ENCODE measurements around the gene PRKAR1B.
"Not testable (repeated sequence)": the region's sequence is repeated elsewhere in the genome, so short reads cannot be mapped to it uniquely, and the experiment has no call there.

PRKAR1B gene

DNA sequence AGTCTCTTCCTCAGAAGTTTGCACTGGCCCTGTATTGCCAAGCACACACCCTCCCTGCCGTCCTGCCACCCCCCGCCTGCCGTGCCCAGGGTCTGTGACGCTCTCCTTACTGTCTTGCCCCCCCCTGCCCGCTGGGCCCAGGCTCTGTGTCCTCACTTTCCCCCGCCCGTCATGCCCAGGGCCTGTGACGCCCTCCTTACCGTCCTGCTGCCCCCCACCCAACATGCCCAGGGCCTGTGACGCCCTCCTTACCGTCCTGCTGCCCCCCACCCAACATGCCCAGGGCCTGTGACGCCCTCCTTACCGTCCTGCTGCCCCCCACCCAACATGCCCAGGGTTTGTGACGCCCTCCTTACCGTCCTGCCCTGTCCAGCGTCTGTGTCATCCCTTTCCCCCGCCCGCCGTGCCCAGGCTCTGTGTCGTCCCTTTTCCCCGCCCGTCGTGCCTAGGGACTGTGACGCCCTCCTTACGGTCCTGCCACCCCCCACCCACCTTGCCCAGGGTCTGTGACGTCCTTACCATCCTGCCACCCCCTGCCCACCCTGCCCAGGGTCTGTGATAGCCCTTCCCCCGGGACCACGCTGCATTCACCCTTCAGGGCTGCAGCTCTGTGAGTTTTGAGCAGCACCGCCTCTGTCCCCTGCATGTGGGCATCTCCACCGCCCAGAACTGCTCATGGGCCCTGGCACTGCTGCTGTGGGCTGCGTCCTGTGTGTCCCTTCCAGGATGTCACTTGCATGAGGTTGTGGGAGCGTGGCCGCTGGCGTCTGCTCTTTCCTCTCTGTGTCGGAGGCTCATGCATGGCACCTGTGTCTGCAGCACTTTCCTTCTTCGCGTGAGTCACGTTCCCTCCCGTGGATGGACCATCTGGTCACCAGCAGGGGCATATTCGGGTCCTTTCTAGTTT is 19.3 kb upstream of the PRKAR1B start:
- no peaks in the 10 kb centered on the region for H3K27me3 ChIP-seq (ENCODE audit: control insufficient read depth, insufficient read depth, low read length)
- no peak overlapping the region for H3K4me3 ChIP-seq (ENCODE audit: low read length)
- no peak overlapping the region for H3K4me2 ChIP-seq (ENCODE audit: low read length)
- no peaks in the 10 kb centered on the region for H3K4me1 ChIP-seq (ENCODE audit: control insufficient read depth, insufficient read depth, low read length)
- peaks cover 22% of the 10 kb centered on the region for H3K36me3 ChIP-seq (ENCODE audit: insufficient read depth, low read length)
- no peak overlapping the region for H3K9ac ChIP-seq (ENCODE audit: low read depth, low read length)
- H3K9me3 ChIP-seq (replicated peaks; ENCODE audit: low read length) = no peaks in the 10 kb centered on the region

DNA sequence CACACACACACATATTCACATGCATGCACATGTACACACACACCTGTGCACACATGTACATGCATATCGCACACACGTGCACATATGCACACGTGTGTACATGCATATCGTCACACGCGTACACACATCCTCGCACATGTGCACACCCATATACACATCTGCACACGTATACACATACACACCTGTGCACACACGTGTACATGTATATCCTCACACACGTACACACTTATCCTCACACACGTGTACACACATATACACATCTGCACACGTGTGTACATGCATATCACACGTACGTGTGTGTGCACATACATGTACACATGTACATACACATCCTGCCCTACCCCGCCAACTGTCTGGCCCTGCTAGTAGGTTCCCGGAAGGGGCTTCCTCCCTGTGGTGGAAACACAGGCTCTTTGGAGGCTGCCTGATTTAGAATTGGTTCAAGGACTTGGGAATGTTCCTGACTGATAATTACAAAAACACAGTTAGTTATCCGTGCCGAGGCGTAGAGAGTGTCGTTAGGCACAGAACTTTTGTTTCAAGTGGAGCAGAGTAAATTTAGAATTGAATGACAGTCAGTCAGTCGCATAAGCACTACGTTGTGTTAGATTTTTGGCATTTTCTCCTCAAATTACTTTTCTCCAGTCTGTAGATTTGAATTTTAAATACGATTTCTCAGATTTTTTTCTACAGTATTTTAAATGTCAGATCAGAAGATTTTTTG is 18.5 kb upstream of the PRKAR1B start:
- Histone ChIP-seq H3K27me3 (ENCODE audit: control insufficient read depth, insufficient read depth, low read length) (no peaks in the 10 kb centered on the region), H3K4me2 (ENCODE audit: low read length) (no peak overlapping the region), H3K9ac (ENCODE audit: low read depth, low read length) (no peak overlapping the region), H3K4me1 (ENCODE audit: control insufficient read depth, insufficient read depth, low read length) (no peaks in the 10 kb centered on the region), H3K9me3 (replicated peaks; ENCODE audit: low read length) (no peaks in the 10 kb centered on the region), H3K36me3 (ENCODE audit: insufficient read depth, low read length) (peaks cover 28% of the 10 kb centered on the region), H3K4me3 (ENCODE audit: low read length) (no peak overlapping the region)

DNA sequence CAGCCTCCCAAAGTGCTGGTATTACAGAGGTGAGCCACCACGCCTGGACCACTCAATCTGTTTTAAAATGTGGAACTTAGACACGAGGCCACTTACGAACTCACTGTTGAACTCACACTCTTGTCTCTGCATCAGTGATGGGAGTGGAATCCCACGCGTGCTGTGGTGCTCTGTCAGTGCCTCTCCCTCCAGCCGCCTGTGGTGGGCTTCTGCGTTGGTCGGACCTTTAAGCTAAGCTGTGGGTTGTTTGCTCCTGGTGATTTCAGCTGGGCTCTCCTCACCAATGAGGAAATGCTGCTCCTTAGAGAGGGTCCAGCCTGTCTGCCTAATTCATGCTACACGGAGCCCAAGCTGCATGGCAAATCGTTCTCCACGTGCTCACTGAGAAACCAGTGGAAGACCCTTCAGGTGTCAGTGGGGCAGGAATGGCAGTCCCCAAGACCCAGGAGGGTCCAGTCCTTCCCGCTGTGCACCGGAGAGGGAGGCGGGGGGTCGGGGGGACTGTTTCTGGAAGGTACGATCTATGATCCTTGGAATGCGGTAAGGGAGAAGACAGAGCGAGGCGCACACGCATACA is 17.9 kb upstream of the PRKAR1B start:
- Histone ChIP-seq H3K4me3 (ENCODE audit: low read length) (no peak overlapping the region), H3K4me1 (ENCODE audit: control insufficient read depth, insufficient read depth, low read length) (no peaks in the 10 kb centered on the region), H3K4me2 (ENCODE audit: low read length) (no peak overlapping the region), H3K9me3 (replicated peaks; ENCODE audit: low read length) (no peaks in the 10 kb centered on the region), H3K9ac (ENCODE audit: low read depth, low read length) (no peak overlapping the region), H3K36me3 (ENCODE audit: insufficient read depth, low read length) (peaks cover 28% of the 10 kb centered on the region), H3K27me3 (ENCODE audit: control insufficient read depth, insufficient read depth, low read length) (no peaks in the 10 kb centered on the region)

DNA sequence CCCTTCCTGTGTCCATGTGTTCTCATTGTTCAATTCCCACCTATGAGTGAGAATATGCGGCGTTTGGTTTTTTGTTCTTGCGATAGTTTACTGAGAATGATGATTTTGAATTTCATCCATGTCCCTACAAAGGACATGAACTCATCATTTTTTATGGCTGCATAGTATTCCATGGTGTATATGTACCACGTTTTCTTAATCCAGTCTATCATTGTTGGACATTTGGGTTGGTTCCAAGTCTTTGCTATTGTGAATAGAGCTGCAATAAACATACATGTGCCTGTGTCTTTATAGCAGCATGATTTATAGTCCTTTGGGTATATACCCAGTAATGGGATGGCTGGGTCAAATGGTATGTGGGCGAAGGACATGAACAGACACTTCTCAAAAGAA is 17.0 kb upstream of the PRKAR1B start:
- H3K27me3 ChIP-seq (ENCODE audit: control insufficient read depth, insufficient read depth, low read length); H3K4me2 ChIP-seq (ENCODE audit: low read length); H3K9me3 ChIP-seq (replicated peaks; ENCODE audit: low read length); H3K9ac ChIP-seq (ENCODE audit: low read depth, low read length); H3K4me1 ChIP-seq (ENCODE audit: control insufficient read depth, insufficient read depth, low read length); H3K4me3 ChIP-seq (ENCODE audit: low read length): not testable (repeated sequence)
- peaks cover 31% of the 10 kb centered on the region for H3K36me3 ChIP-seq (ENCODE audit: insufficient read depth, low read length)

DNA sequence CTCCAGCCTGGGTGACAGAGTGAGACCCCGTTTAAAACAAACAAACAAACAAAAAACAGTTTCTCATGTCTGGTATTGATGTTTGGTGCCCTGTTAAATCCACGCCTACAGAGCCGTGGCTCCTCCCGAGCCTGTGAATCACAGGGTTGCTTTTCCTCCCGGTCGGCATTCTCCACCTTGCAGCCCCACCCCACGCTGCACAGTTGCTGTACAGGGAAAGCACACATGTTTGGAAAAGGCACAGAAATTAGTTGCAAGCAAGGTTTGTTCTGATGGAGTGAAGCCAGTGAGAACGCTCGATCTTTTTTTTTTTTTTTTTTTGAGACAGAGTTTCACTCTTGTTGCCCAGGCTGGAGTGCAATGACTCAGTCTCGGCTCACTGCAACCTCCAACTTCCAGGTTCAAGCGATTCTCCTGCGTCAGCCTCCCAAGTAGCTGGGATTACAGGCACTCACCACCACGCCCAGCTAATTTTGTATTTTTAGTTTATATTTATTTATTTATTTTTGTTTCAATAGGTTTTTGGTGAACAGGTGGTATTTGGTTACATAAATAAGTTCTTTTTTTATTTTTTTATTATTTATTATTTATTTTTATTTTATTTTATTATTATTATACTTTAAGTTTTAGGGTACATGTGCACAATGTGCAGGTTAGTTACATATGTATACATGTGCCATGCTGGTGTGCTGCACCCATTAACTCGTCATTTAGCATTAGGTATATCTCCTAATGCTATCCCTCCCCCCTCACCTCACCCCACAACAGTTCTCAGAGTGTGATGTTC is 16.5 kb upstream of the PRKAR1B start:
- H3K4me2 ChIP-seq (ENCODE audit: low read length); H3K27me3 ChIP-seq (ENCODE audit: control insufficient read depth, insufficient read depth, low read length); H3K9ac ChIP-seq (ENCODE audit: low read depth, low read length); H3K4me1 ChIP-seq (ENCODE audit: control insufficient read depth, insufficient read depth, low read length); H3K4me3 ChIP-seq (ENCODE audit: low read length); H3K9me3 ChIP-seq (replicated peaks; ENCODE audit: low read length): not testable (repeated sequence)
- H3K36me3 ChIP-seq (ENCODE audit: insufficient read depth, low read length) = peaks cover 31% of the 10 kb centered on the region

DNA sequence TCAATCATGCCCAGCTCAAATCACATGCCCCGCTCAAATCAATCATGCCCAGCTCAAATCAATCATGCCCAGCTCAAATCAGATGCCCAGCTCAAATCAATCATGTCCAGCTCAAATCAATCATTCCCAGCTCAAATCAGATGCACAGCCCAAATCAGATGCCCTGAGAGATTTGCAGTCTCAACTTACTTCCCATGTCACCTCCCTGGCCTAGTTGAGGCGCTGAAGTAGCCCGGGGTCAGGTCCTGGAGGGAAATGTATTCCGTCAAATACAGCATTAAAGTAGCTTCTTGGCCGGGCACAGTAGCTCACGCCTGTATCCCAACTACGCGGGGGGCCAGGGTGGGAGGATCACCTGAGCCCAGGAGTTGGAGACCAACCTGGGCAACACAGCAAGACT is 15.7 kb upstream of the PRKAR1B start:
- no peak overlapping the region for H3K4me2 ChIP-seq (ENCODE audit: low read length)
- H3K36me3 ChIP-seq (ENCODE audit: insufficient read depth, low read length) = peaks cover 31% of the 10 kb centered on the region
- no peaks in the 10 kb centered on the region for H3K4me1 ChIP-seq (ENCODE audit: control insufficient read depth, insufficient read depth, low read length)

DNA sequence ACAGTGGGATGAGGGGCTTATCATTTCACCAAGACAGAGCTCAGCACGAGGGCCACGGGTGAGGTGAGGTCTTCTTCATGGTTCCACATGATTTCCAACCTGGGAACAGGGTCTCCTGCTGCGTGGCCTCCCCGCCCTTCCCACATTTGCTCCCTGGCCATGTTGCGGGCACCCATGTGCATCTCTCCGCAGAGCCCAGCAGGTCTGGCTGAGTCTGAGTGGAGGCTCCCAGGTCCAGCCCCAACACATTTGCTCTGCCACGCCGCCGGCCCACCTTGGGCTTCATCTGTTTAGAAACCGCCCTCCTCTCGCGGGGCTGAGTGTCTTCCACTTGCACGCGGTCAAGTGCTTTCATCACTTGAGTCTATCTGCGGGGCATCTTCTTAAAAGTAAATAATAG is 14.8 kb upstream of the PRKAR1B start:
- Histone ChIP-seq H3K27me3 (ENCODE audit: control insufficient read depth, insufficient read depth, low read length) (no peaks in the 10 kb centered on the region), H3K9ac (ENCODE audit: low read depth, low read length) (no peak overlapping the region), H3K4me1 (ENCODE audit: control insufficient read depth, insufficient read depth, low read length) (no peaks in the 10 kb centered on the region), H3K4me2 (ENCODE audit: low read length) (no peak overlapping the region), H3K9me3 (replicated peaks; ENCODE audit: low read length) (no peaks in the 10 kb centered on the region), H3K4me3 (ENCODE audit: low read length) (no peak overlapping the region), H3K36me3 (ENCODE audit: insufficient read depth, low read length) (peaks cover 31% of the 10 kb centered on the region)

More for the DNA sequence above, 15.7 kb upstream of the PRKAR1B start:
- Histone ChIP-seq H3K9me3 (replicated peaks; ENCODE audit: low read length) (no peaks in the 10 kb centered on the region), H3K9ac (ENCODE audit: low read depth, low read length) (no peak overlapping the region), H3K27me3 (ENCODE audit: control insufficient read depth, insufficient read depth, low read length) (no peaks in the 10 kb centered on the region), H3K4me3 (ENCODE audit: low read length) (no peak overlapping the region)

DNA sequence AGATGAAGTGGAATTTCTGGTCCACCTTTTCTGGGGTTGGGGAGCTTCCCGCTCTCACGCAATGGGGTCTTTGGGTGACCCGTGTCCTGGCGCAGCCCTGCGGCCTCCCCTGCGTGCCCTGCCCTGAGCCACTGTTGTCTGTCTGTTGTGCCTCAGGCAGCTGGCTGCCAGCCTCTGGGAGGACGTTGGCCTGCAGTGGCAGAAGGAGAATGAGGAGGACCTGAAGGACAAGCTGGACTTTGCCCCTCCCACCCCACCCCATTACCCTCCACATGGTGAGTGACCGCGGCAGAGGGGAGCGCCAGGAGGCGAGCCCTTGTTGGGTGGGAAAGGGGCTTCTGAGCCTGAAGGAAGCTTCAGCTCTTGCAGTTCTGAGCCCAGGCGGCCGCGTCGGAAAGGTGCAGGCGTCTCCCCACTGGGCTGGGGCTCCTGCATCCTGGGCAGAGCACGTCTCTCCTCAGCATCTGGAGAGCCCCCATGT is 14.2 kb upstream of the PRKAR1B start:
- Histone ChIP-seq H3K9me3 (replicated peaks; ENCODE audit: low read length) (no peaks in the 10 kb centered on the region), H3K27me3 (ENCODE audit: control insufficient read depth, insufficient read depth, low read length) (no peaks in the 10 kb centered on the region), H3K9ac (ENCODE audit: low read depth, low read length) (no peak overlapping the region), H3K36me3 (ENCODE audit: insufficient read depth, low read length) (peaks cover 29% of the 10 kb centered on the region), H3K4me1 (ENCODE audit: control insufficient read depth, insufficient read depth, low read length) (no peaks in the 10 kb centered on the region), H3K4me2 (ENCODE audit: low read length) (no peak overlapping the region), H3K4me3 (ENCODE audit: low read length) (no peak overlapping the region)

DNA sequence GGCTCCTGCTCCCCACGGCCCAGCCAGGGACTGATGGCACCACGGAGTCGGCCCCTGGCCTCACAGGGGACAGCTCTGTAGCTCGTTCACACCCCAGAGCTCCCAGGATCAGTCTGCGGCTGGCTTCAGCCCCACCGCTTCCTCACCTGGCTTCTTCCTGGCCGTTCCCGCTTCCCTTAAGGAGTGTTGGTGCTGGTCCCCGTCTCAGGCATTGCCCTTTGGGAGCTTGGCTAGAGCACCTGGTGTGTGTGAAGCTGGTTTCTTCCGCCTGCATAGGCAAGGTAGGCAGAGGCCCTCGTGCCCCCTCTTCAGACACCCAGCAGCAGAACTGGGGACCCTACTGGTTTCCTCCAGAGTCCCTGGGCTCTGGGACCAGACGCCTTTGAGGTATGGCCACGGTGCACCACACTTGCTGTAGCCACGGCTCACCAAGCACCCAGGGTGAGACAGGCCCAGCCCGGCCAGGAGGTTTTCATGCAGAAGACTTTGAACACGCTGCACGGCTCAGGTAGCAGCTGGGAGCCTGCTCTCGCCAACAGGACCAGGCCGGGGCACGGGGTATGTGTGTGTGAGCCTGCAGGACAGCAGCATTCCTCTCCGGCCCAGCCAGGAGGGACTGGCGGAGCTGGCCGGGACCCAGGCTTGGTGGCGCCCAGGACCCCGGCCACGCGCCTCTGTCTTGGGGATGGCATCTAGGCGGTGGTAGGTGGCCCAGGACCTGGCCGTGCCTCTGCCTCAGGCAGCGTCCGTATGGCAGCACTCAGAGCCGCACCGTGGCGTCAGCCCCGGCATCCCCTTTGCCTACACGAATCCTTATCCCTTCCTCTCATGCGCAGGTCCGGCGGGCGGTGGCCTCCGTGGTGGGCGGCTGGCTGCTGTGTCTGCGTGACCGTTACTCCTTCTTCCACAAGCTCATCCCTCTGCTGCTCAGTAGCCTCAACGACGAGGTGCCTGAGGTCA is 13.2 kb upstream of the PRKAR1B start:
- H3K4me2 ChIP-seq (ENCODE audit: low read length) = no peak overlapping the region
- peaks cover 25% of the 10 kb centered on the region for H3K36me3 ChIP-seq (ENCODE audit: insufficient read depth, low read length)
- H3K9ac ChIP-seq (ENCODE audit: low read depth, low read length) = no peak overlapping the region

DNA sequence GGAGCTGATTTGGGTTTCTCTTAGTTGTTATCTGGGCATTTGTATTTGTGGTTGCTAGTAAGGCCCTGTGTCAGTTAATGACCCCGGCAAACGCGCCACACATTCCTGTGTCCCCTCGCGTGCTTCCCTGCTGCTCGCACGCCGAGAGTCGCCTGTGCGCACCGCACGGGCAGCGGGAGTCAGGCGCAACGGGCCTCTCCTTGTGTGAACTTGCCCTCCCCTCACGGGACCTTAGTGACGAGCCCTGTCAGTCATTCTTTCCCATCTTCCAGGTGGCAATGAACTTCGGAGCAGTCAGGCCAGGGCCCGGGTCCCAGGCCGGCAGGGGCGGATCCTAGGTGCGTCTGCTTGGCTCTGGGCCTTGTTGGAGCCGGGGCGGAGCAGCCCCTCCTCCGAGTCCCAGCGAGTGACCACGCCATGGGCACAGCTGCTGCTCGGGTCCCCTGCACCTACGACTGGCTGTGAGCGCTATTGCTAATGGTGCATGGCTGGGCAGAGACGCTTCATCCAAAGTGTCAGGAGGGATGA is 12.4 kb upstream of the PRKAR1B start:
- no peaks in the 10 kb centered on the region for H3K4me1 ChIP-seq (ENCODE audit: control insufficient read depth, insufficient read depth, low read length)
- H3K9ac ChIP-seq (ENCODE audit: low read depth, low read length) = no peak overlapping the region
- peaks cover 2% of the 10 kb centered on the region for H3K9me3 ChIP-seq (replicated peaks; ENCODE audit: low read length)
- peaks cover 20% of the 10 kb centered on the region for H3K36me3 ChIP-seq (ENCODE audit: insufficient read depth, low read length)
- no peaks in the 10 kb centered on the region for H3K27me3 ChIP-seq (ENCODE audit: control insufficient read depth, insufficient read depth, low read length)
- no peak overlapping the region for H3K4me3 ChIP-seq (ENCODE audit: low read length)
- H3K4me2 ChIP-seq (ENCODE audit: low read length) = no peak overlapping the region

More for the DNA sequence above, 13.2 kb upstream of the PRKAR1B start:
- Histone ChIP-seq H3K4me3 (ENCODE audit: low read length) (no peak overlapping the region), H3K9me3 (replicated peaks; ENCODE audit: low read length) (no peaks in the 10 kb centered on the region), H3K27me3 (ENCODE audit: control insufficient read depth, insufficient read depth, low read length) (no peaks in the 10 kb centered on the region), H3K4me1 (ENCODE audit: control insufficient read depth, insufficient read depth, low read length) (no peaks in the 10 kb centered on the region)
